Gastroesophageal sphincter (tissue), 3 donors: Measurements from ENCODE around the gene FCHO1.

Source experiments
- CTCF ChIP-seq, 4 experiments: fragments of 200-600 bp in 2 of 4; fragments of 450-650 bp in 2 of 4; sonication (generic) in 1 of 4; IDR thresholded peaks; one replicate each; pipeline ENCODE4 v1.5.1; 2017 to 2019; ENCODE audit warnings: antibody characterized with exemption in 4 of 4, mild to moderate bottlenecking in 2 of 4, moderate library complexity in 2 of 4
- EP300 ChIP-seq: sonication (generic); formaldehyde crosslinking; IDR thresholded peaks from one replicate; pipeline ENCODE4 v1.6.1; 2017; ENCODE audit warnings: antibody characterized with exemption, mild to moderate bottlenecking
- POLR2A ChIP-seq, 2 donors: fragments of 450-650 bp; IDR thresholded peaks; one replicate each; pipeline ENCODE4 v1.6.1; 2017; ENCODE audit warnings: antibody characterized with exemption in 2 of 2, mild to moderate bottlenecking in 2 of 2, moderate library complexity in 1 of 2
- POLR2AphosphoS5 ChIP-seq: sonication (generic); formaldehyde crosslinking; IDR thresholded peaks from one replicate; pipeline ENCODE4 v1.6.1; 2017; ENCODE audit warnings: antibody characterized with exemption

DNA sequence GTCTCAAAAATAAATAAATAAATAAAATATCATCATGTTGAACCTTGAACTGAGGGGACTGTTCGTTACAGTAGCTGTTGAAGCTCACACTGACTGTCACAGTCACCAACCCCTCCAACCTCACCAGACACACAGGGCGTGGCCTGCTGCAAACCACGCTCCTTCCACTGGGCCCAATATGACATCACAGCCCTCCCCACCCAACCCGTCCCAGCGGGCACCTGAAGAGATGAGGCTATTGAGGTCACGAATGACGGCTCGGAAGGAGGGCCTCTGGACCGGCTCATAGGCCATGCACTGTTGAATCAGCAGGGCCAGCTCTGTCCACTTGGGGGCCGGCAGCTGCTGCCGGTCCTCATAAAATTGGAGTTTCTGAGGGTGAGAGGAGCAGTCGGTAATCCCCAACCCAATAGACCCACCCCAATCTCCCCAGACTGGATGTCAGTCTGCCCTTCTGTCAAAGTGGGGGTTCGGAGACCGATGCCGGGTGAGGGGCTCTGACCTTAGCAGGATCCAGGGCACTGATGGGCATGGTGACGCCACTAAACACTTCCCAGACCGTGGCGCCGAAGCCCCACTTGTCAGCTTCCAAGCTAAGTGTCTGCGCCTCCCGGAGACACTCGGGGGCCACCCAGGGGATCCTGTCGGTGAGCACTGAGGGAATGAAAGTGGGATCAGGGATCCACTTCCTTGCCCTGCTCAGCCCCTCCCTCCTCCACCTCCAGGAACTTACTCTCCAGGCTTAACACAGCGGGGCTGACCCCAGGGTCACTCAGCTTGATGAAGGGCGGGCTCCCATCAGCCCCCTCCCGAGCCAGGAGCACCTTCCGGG is 83.3 kb downstream of the FCHO1 start:
- TF ChIP-seq CTCF (IDR thresholded peaks at IDR 0.05) (no peak), POLR2AphosphoS5 (no peak), POLR2A (IDR thresholded peaks at IDR 0.05) (no peak), EP300 (no peak)
